Measurements from ENCODE around the gene CERK. TPM values are rescaled to one million over a fixed set of nuclear protein-coding genes. Genes with fewer than 3 reads are reported as not detected.

The CERK gene
- total and polyA plus RNA-seq, 2 of the 8 experiments (the other 6 are each of a cell fraction or from before 2014, with no cell fraction given): 26.6 to 59.0 TPM

- TF ChIP-seq CHD7 (IDR thresholded peaks at IDR 0.05; ENCODE audit: insufficient replicate concordance, low read length) (no peak), GABPA (IDR thresholded peaks at IDR 0.05; ENCODE audit: borderline replicate concordance, insufficient read depth, low read length) (no peak), EP300 (IDR thresholded peaks at IDR 0.05; ENCODE audit: borderline replicate concordance in 1 of 2, low read depth in 2 of 2, low read length in 2 of 2) (no peak), JUN (IDR thresholded peaks at IDR 0.05; ENCODE audit: low read depth, low read length) (no peak), HDAC2 (IDR thresholded peaks at IDR 0.05; ENCODE audit: borderline replicate concordance in 1 of 2, low read depth in 2 of 2, low read length in 2 of 2) (no peak), NANOG (IDR thresholded peaks at IDR 0.05; ENCODE audit: insufficient read depth, low read depth, low read length, poor library complexity, severe bottlenecking) (no peak), SP2 (IDR thresholded peaks at IDR 0.05; ENCODE audit: low read length) (no peak), POU5F1 (IDR thresholded peaks at IDR 0.05; ENCODE audit: low read depth, low read length) (no peak), ASH2L (IDR thresholded peaks at IDR 0.05; ENCODE audit: low read length) (no peak), SIRT6 (IDR thresholded peaks at IDR 0.05; ENCODE audit: low read length) (no peak), YY1 (IDR thresholded peaks at IDR 0.05; ENCODE audit: low read depth, low read length) (no peak), SRF (IDR thresholded peaks at IDR 0.05; ENCODE audit: low read depth, low read length) (no peak)
These were observed 18.0 kb upstream of the CERK start (continued) for GRCh38 chr22:46756097-46756496.

All from H1 (cell line).